ENCODE measurements around the gene HCN2. TPM values are rescaled to one million over a fixed set of nuclear protein-coding genes. Genes with fewer than 3 reads are reported as not detected.
"Not testable (repeated sequence)": the region's sequence is repeated elsewhere in the genome, so short reads cannot be mapped to it uniquely, and the experiment has no call there.

Gene HCN2
- total RNA-seq, 4 donors from 2014 or later: 0.12 to 0.27 (median 0.21) TPM

DNA sequence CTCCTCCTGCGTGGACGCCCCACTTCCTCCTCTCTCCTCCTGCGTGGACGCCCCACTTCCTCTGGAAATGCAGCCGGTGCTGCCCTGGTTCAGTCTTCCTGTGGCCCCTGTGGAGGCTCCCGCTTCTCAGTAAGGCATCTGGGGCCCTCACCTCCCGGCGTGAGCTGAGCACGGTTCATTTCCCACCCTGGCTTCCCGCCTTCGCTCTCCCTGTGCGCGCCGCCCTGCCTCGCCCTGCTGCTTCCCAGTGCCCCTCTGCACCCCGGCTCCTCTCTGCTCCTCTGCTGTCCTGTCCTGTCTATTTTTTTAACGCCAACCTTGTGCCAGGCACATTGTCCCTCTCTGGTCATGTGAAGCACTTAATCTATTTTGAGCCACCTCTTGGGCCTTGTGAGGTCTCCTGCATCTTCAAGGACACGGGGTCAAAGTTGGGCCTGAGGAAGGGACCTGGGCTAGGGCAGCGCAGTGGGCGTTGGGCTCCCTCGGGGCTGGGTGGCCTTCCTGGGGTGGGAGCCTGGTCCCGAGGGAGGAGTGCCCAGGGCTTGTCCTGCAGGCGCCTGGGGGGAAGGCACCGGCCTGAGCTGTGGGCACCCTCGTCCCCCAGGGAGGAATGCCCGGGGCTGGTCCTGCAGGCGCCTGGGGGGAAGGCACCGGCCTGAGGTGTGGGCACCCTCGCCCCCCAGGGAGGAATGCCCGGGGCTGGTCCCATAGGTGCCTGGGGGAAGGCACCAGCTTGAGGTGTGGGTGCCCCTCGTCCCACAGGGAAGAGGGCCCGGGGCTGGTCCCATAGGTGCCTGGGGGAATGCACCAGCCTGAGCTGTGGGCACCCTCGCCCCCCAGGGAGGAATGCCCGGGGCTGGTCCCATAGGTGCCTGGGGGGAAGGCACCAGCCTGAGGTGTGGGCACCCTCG lies 13.0 kb downstream of the HCN2 start:
- H3K27ac ChIP-seq: no peak overlapping the region
- WGBS, 2 donors (ENCODE audit: low coverage in 1 of 2): 77 to 89% methylated on average over 5 to 13 of the region's 35 CpGs
- H3K36me3 ChIP-seq: no peaks in the 10 kb centered on the region
- H3K27me3 ChIP-seq: peaks cover 17% of the 10 kb centered on the region
- TF ChIP-seq POLR2A (IDR thresholded peaks at IDR 0.05) (no peak), EP300 (IDR thresholded peaks at IDR 0.05) (no peak), POLR2AphosphoS5 (IDR thresholded peaks at IDR 0.05) (no peak)
- TF ChIP-seq, protein P1, sequence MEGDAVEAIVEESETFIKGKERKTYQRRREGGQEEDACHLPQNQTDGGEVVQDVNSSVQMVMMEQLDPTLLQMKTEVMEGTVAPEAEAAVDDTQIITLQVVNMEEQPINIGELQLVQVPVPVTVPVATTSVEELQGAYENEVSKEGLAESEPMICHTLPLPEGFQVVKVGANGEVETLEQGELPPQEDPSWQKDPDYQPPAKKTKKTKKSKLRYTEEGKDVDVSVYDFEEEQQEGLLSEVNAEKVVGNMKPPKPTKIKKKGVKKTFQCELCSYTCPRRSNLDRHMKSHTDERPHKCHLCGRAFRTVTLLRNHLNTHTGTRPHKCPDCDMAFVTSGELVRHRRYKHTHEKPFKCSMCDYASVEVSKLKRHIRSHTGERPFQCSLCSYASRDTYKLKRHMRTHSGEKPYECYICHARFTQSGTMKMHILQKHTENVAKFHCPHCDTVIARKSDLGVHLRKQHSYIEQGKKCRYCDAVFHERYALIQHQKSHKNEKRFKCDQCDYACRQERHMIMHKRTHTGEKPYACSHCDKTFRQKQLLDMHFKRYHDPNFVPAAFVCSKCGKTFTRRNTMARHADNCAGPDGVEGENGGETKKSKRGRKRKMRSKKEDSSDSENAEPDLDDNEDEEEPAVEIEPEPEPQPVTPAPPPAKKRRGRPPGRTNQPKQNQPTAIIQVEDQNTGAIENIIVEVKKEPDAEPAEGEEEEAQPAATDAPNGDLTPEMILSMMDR (IDR thresholded peaks at IDR 0.05): no peak
- ATAC-seq: no peak
- H3K9me3 ChIP-seq: no peaks in the 10 kb centered on the region
- H3K4me1 ChIP-seq: no peaks in the 10 kb centered on the region
- no peak overlapping the region for H3K4me3 ChIP-seq

DNA sequence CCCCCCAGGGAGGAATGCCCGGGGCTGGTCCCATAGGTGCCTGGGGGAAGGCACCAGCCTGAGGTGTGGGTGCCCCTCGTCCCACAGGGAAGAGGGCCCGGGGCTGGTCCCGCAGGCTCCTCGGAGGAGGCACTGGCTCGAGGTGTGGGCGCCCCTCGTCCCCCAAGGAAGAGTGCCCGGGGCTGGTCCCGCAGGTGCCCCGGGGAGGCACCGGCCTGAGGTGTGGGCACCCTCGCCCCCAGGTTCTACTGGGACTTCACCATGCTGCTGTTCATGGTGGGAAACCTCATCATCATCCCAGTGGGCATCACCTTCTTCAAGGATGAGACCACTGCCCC lies 13.6 kb downstream of the HCN2 start:
- WGBS, 2 donors (ENCODE audit: low coverage in 1 of 2): 100% methylated on average over 2 of the region's 13 CpGs; no CpG with 5 or more reads in 1 of the 2 donors
- not testable (repeated sequence) for H3K27ac ChIP-seq, H3K4me3 ChIP-seq, ATAC-seq, H3K36me3 ChIP-seq, H3K4me1 ChIP-seq, H3K9me3 ChIP-seq
- peaks cover 18% of the 10 kb centered on the region for H3K27me3 ChIP-seq

DNA sequence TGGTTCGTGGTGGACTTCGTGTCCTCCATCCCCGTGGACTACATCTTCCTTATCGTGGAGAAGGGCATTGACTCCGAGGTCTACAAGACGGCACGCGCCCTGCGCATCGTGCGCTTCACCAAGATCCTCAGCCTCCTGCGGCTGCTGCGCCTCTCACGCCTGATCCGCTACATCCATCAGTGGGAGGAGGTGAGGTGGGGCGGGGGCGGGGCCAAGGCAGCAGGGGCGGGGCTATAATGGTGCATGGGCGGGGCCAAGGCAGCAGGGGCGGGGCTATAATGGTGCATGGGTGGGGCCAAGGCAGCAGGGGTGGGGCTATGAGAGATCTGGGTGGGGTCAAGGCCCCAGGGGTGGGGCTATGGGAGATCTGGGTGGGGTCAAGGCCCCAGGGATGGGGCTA lies 14.1 kb downstream of the HCN2 start:
- H3K4me3 ChIP-seq: not testable (repeated sequence)
- 89 to 100% methylated on average over 2 to 7 of the region's 20 CpGs for WGBS, 2 donors (ENCODE audit: low coverage in 1 of 2)

DNA sequence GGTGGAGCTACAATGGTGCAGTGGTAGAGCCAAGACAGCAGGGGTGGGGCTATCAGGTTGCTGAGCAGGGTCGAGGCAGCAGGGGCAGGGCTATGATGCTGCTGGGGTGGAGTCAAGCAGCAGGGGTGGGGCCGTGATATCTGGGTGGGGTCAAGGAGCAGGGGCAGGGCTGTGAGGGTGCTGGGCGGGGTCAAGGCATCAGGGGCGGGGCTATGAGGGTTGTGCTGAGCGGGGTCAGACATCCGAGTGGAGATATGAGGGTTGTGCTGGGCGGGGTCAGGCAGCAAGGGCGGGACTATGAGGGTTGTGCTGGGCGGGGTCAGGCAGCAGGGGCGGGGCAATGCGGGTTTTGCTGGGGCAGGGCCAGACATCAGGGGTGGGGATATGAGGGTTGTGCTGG lies 14.7 kb downstream of the HCN2 start:
- Histone ChIP-seq H3K4me3 (no peak overlapping the region), H3K4me1 (peaks cover 0 to 8% (median 0%) of the 10 kb centered on the region in 3 donors), H3K27ac (no peak overlapping the region), H3K9me3 (no peaks in the 10 kb centered on the region), H3K36me3 (no peaks in the 10 kb centered on the region), H3K27me3 (peaks cover 18% of the 10 kb centered on the region)
- TF ChIP-seq POLR2AphosphoS5 (IDR thresholded peaks at IDR 0.05) (no peak), POLR2A (IDR thresholded peaks at IDR 0.05) (no peak), EP300 (IDR thresholded peaks at IDR 0.05) (no peak)
- TF ChIP-seq, protein P1 (IDR thresholded peaks at IDR 0.05): no peak
- no peak for ATAC-seq
- 81 to 87% methylated on average over 5 to 6 of the region's 11 CpGs for WGBS, 2 donors (ENCODE audit: low coverage in 1 of 2)

More for the DNA sequence above, 14.1 kb downstream of the HCN2 start:
- not testable (repeated sequence) for H3K36me3 ChIP-seq, H3K4me1 ChIP-seq, H3K9me3 ChIP-seq, H3K27ac ChIP-seq, ATAC-seq
- H3K27me3 ChIP-seq: peaks cover 18% of the 10 kb centered on the region

DNA sequence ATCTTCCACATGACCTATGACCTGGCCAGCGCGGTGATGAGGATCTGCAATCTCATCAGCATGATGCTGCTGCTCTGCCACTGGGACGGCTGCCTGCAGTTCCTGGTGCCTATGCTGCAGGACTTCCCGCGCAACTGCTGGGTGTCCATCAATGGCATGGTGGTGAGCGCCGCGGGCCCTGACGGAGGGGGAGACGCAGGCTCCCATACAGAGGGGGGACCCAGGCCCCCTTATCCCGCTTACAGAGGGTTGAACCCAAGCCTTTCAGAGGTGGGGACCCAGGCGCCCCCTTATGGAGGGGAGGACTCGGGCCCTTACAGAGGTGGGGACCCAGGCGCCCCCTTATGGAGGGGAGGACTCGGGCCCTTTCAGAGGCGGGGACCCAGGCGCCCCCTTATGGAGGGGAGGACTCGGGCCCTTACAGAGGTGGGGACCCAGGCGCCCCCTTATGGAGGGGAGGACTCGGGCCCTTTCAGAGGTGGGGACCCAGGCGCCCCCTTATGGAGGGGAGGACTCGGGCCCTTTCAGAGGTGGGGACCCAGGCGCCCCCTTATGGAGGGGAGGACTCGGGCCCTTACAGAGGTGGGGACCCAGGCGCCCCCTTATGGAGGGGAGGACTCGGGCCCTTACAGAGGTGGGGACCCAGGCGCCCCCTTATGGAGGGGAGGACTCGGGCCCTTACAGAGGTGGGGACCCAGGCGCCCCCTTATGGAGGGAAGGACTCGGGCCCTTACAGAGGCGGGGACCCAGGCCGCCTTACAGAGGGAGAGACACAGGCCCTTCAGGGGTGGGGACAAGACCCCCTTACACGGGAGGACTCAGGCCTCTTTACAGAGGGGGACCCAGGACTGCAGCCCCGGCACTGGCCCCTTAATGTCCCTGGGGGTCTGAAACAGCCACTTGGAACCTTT lies 15.6 kb downstream of the HCN2 start:
- not testable (repeated sequence) for H3K36me3 ChIP-seq, H3K4me3 ChIP-seq, H3K9me3 ChIP-seq, ATAC-seq, H3K27ac ChIP-seq
- Histone ChIP-seq H3K27me3 (peaks cover 18% of the 10 kb centered on the region), H3K4me1 (peaks cover 0 to 10% (median 1%) of the 10 kb centered on the region in 3 donors)
- 100% methylated on average over 1 of the region's 34 CpGs; no CpG with 5 or more reads in 1 of the 2 donors for WGBS, 2 donors (ENCODE audit: low coverage in 1 of 2)

DNA sequence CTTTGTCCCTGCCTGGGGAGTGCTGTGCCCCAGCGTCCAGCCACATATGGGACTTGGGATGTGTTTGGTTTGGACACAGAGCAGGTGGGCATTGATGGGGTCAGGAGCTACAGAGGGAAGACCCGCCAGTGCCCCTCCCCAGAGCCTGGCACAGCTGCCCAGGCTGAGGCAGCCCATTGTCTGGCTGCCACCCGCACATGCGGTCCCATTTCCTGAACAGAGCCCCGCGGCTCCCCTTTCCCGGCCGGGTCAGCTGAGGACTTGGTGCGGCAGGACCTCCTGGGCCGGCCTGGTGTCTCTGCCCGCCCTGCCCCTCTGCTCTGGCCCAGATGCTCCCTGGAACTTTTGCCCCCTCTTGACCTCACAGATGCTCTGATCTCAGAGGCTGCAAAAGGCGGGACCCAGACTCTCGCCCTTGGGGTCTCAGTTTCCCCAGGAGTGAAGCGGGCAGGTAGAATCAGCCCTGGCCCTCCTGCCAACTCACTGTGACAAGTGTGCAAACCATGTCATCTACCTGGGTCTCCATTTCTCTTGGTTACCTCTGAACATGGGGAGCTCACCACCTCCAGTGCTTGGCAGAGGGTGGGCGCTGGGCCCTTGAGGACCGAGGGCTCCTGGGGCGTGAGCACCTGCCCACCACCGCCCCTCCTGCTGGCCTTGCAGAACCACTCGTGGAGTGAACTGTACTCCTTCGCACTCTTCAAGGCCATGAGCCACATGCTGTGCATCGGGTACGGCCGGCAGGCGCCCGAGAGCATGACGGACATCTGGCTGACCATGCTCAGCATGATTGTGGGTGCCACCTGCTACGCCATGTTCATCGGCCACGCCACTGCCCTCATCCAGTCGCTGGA lies 17.8 kb downstream of the HCN2 start:
- peaks cover 0 to 19% (median 4%) of the 10 kb centered on the region in 3 donors for H3K4me1 ChIP-seq
- H3K36me3 ChIP-seq: no peaks in the 10 kb centered on the region
- no peak for TF ChIP-seq POLR2A (IDR thresholded peaks at IDR 0.05)
- TF ChIP-seq, protein P1 (IDR thresholded peaks at IDR 0.05): no peak
- TF ChIP-seq EP300 (IDR thresholded peaks at IDR 0.05): no peak
- no peak for TF ChIP-seq POLR2AphosphoS5 (IDR thresholded peaks at IDR 0.05)
- 100% methylated on average over 1 of the region's 30 CpGs; no CpG with 5 or more reads in 1 of the 2 donors for WGBS, 2 donors (ENCODE audit: low coverage in 1 of 2)
- no peak overlapping the region for H3K4me3 ChIP-seq
- no peak overlapping the region for H3K27ac ChIP-seq
- H3K27me3 ChIP-seq: peaks cover 18% of the 10 kb centered on the region
- no peak for ATAC-seq
- no peaks in the 10 kb centered on the region for H3K9me3 ChIP-seq
